ENCODE results near the gene AGBL1.

Gene AGBL1

DNA sequence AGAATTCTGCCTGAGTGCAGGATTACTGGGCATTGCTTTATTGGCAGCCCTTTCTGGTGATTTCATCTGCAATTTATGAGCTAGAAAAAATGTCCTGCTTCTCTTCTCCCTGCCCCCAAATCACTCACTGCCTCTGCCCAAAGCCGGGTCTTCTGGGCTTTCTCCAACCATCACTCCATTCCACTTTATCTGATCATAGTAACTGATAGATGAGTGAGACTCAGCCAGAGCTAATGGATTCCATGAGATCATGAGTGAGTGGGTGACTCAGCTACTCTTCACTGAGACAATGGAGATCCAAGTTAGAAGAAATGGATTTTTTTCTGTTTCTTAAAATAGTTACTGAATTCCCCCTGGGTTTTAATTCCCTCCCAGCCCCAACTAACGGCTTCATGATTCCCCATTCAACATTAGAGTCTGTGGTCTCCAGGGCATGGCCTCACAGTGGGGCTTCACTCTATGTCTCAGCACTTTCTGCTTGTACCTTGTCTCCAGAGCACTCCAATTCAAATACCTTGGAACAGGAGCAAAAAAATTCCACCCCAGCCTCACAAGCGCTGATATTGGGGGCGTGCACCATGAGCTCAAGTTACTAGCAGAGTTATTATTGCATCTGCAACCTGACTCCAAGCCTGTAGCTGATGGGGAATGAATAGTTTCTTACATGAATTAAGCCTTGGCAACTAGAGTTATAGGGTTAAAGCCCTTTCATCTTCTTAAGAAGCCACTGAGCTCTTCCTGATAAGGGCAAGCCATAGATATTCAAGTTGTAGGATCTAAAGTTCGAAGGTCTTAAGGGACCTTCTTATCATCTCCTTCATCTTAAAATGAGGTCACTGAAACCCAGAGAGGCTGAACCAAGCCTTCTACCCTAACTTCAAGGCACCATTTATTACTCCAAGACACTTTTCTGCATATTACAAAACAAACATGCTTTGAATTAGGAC, 85.9 kb downstream of the AGBL1 start:
- DNase-seq: no peak

DNA sequence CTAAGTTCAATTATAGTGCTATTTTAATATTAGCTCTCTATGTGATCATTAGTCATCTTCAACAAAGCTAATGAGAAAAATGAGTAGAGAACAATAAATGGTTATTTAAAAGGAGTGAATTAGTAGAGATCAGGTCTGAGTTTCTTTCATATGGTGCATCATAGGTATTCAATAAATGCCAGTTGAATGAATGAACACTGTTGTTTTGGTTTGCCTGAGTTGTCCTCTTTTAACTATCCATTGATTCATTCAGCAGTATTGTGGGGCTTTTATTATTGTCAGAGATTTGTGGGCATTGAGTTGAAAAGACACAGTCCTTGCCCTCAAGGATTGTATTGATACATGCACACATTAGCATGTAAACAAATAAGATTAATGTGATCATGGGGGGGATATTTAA, 88.2 kb downstream of the AGBL1 start:
- no peak for DNase-seq

DNA sequence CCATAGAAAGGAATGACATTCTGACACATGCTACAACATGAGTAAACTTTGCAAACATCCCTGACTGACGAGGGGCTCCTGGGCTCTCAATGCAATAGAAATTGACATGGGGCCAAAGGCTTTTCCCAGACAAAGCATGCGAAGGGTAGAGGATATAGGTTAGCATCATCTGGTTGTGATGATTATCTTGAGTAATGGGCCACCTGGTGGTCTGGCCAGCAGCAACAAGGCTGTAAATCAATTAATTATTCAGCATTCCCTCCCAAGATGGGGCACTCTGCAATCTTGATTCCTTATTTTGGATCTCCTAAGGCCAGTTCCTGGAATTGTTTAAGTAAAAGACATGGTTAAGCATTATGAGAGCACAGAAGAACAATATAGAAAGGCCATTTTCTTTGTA, 99.2 kb downstream of the AGBL1 start:
- no peak for DNase-seq

DNA sequence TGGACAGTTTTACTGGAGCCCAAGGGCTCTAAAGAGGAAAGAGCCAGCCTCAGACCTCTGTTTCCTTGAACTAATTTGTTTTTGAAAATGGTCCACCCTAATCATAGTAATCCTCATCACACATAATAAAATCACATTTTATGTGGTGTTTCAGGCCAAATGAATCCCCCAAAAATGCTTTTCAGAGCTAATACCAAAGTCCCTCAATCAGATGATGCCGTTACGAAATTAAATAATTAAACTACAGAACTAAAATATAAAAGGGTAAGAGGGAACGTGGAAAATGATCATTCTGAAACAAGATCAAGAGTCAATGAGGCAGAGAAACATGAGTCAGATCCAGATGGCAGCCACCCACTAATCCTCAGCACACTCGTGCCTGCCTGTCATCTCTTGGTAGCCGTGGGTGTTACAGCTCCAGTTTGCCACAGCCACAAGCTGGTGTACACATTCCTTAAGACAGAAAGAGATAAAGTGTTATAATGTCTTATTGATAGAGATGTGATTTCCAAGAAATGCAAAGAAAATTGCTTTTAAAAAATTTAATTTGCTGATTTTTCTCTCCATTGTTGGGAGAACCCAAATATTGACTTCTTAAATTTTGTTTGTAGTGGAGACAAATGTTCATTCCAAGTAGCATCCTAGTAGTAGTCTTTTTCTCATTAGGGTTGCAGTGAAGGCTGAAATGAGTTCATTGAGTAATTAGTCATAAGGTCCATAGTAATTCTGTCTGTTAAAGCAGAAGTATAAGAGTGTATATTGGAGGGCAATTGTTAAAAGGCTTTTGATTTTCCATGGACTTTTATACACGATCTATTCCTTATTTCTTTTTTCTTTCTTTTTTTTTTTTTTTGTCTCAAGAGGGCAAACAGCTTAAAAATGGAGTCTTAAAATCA, 104.2 kb downstream of the AGBL1 start:
- no peak for DNase-seq

DNA sequence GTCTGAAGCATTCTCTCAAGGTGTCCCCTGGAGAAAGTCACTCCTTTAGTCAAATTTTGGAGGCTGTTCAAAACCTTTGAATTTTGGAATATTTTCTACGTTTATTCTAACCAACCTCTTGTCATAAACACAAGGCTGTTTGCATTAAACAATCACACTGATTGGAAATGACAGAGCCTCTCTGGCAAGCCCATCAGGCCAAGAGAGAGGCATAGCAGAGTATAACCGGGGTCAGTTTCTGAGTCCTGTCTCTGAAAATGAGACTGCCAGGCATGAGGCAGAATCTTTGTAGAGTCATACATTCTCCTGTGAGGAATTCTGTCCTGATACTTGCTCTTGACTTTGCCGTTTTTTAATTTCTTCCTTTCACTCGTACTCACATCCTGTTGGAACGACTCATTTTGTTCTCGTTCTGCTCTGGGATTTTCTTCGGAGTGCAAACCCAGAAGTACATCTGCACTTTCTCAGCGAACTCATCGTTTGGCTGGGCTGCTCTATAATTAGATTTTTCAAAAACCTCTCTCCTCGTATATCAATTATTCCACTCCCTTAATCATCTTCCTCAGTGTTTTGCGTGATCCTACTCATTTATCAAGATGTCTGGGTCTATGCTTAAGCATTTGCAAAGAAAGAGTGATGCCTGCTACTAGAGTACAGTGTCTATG, 114.2 kb downstream of the AGBL1 start:
- DNase-seq: no peak

DNA sequence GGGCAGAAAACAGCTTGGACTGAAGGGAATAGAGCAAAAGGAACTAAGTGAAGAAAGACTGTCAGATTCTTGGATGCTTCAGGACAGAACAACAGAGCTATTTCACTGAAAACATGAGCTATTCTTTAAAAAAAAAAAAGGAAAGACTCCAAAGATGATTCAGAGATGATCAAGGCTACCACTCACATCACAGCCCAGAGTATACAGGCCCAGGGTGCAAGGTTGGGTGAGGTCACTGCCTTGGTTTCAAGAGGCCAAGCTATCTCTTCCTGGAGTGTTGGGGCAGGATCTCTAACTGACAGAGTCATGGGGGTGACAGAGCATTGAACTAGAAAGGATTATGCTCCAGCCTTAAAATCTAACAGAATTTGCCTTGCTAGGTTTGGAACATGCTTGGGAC, 118.1 kb downstream of the AGBL1 start:
- DNase-seq: no peak

DNA sequence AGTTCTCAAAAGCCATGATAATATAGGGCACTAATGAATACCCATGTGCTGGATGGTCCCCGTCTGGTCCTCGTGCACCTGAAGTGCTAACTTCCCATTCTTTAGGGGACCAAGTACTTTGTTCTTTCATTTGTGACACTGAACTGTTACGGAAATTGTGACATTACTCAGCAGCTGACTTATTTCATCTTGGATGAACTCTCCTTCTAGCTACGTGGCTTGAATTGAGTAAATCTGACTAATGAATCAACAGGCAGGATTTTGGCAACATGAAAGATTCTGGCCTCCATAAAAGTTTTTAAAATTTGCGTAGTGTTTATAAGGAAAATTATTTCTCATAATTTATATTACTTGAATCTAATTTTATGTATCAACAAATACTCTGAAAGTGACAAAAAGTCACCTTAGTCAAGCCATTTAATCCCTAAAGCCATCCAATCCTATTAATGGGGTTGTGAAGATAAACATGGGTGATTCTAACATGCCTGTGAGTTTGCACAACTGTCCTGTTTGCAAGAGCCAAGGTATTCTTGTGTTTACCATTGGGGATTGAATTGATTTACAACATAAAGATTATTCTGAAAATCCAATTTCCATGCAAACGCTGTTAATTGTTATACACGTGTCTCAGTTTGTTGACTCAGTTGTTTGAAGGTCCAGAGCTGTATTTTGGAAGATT, 119.9 kb downstream of the AGBL1 start:
- DNase-seq: no peak

DNA sequence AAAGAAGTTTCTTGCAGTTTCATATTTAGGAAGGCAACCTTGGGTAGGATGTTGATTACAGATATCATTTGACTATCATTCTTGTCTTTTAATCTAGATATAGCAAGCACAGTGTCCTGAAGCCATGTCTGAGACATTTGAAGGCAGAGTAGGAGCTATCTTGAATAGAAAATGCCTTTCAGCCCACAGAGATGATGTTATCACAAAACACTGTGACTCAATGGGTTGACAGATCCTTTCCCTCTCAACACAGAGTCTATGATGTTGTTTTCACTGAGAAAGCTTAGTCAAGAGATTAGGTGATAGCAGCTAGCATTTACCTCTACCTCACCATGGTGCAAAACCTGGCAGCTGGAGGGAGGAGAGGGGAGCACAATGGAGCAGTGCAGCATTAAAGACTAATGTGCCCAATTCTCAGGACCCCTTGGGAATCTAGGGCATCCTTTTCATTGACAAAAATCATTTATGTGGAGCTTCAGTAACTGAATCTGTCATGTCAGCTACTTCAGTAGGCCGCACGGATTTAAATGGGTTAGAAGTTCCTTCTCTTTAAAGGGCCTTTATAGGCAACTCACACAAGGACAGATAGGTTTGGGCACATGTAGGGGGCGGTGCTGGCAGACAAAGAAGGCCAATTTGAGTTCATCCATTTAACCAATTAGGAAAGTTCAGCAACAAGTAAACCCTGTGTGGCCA, 121.8 kb downstream of the AGBL1 start:
- no peak for DNase-seq

DNA sequence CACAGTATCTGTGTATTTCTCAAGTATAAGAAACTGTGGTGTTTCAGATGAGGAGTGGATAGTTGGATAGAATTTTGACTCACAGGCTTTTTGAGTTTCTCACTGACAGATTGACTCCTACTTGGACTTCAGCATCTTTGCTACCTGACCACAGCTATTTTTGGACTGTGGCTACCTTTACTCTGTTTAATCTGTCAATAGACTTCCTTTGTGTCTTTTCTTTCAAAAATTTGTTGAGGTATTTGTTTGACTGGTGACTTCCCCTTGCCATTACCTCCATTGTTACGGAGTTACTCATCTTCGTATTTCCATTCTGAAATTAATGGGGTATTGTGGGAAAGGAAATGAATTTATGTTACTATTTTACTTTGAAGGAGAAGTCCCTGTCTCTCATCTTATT, 123.8 kb downstream of the AGBL1 start:
- no peak for DNase-seq

DNA sequence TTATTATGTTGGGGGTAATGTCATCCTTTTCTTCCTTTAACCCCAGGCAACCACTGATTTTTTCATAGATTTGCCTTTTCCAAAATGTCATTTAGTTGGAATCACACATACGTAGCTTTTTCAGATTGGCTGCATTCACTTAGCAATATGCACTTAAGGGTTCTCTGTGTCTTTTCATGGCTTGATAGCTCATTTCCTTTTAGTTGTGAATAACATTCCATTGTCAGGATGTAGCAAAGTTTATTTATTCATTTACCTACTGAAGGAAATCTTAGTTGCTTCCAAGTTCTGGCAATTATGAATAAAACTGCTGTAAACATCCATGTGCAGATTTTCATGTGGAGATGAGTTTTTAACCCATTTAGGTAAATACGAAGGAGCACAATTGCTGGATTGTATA, 125.4 kb downstream of the AGBL1 start:
- DNase-seq: no peak

DNA sequence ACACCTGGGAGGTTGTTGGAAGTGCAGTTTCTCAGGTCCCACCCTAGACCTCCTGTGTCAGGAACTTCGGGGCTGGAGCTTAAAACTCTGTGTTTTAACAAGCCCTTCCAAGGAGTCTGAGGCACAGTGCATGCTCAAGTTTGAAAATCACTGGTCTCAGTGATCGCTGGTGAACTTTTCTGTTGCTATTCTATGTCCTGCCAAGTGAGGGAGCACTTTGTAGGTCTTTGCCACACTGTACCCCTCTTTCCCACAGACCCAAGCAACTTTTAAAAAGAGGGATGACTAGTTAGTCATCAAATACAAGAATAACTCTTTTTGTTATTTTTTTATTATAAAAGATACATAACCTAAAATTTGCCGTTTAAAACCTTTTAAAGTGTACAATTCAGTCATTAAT, 133.7 kb downstream of the AGBL1 start:
- DNase-seq: no peak

DNA sequence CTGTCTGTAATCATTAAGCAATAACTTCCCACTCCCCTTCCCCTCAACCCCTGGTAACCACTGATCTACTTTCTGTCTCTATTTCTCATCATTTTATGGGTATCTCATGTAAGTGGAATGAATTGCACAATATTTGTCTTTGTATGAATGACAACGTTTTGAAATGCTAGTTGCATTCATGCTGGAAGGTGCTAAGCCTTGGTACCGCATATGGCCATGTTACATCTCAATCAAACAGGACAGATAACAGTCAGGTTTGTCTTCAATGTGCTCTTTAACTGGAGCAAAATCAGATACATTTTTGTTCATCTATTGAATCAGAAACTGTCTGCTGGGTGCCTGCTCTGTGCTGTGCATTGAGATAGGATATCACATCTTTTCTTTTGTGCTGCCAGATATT, 134.2 kb downstream of the AGBL1 start:
- DNase-seq: no peak

DNA sequence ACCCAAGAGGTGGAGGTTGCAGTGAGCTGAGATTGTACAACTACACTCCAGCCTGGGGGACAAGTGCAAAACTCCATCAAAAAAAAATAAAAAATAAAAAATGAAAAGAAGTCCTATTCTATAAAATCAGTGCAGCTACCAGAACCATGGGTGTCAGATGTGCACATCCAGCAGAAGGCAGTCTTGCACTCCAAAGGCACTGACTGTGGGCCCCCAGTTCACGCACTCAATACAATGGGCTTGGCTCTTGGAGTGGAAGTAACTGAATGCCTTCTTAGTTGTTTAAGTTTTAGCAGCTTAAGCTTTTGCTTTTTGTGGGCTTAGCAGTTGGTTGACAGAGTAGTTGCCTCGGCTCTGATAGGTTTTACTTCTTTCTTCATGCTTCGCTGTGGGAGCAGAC, 141.4 kb downstream of the AGBL1 start:
- DNase-seq: no peak

DNA sequence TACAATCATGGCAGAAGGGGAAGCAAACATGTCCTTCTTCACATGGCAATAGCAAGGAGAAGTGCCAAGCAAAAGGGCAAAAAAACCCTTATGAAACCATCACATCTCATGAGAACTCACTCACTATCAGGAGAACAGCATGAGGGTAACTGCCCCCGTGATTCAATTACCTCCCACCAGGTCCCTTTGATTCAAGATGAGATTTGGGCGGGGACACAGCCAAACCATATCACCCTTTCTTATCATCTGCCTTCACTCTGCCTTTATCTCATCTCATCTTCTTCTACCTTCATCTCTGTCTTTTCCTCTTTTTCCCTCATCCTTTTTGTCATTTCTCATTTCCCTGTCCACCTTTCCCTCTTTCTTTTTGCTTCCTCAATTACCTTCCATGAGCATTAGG, 149.6 kb downstream of the AGBL1 start:
- DNase-seq: no peak

DNA sequence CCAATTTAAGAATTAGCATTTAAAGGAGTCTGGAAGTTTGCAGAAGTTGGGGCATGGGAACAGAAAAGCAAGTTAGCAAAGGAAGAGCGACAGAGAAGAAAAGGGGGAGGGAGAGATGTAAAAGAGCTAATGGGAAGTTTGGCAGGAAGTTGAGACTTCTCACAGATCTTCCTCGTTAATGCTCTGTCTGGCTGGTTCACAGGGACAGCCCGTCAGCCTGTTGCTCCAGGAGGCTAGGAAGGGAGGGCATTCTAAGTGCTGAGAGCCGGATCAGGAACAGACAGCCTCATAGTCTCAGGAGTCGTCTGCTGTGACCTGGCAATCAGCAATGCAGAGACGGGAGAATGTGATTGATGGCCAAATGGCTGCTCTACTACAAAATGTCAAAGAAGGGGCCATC, 150.3 kb downstream of the AGBL1 start:
- DNase-seq: no peak

DNA sequence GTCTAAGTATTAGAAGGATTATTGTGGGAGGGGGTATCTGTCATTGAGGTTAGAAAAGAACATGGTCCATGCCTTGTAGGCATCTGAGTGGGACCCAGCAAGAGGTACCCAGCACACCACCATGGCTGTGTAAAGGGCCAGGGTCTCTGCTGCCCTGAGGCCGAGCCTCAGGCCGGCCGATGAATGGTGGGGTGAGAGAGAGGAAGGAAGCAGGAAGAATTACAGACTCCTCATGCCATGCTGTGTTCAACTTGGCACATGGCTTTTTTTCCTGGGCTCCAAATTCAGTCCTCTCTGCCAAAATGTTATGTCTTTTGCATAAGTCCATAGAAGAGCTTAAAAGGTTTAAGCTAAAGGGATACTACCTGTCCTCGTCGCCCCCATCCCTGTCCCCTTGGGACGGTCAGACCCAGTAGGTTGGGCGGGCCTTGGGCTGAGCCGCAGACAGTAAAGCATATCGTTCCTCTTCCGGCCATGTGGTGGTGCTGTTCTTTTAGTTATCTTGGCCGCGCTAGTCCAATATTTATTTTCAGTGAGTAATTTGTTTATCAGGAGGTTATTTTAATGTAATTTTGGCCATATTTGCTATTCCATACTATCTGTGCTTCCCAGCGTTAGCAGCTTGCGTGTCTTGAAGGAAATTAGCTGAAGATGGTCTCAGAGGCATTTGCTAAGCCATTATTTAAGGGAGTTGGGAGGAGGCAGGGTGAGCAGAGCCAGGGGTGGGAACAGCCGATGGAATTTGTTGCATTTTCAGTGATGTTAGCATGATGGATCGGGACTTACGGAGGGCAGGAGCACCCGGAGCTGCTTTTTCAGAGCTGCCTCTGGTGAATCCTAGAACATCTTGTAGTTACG, 152.4 kb downstream of the AGBL1 start:
- peak; percentile 36 for DNase-seq

DNA sequence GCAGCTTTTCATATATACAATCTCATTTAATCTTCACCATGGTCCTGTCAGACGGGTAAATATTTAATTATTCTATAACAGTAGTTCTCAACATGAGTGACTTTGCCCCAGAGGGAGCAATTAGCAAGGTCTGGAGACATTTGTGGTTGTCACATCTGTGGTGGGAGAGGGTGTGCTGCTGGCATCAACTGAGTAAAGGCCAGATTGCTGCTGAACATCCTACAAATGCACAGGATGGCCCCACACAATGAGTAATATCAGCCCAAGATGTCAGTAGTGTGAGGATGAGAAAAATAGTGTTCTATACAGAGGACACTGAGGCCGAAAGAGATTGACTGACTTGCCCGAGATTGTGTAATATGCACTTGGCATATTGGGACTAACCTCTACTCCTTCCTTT, 156.0 kb downstream of the AGBL1 start:
- no peak for DNase-seq

DNA sequence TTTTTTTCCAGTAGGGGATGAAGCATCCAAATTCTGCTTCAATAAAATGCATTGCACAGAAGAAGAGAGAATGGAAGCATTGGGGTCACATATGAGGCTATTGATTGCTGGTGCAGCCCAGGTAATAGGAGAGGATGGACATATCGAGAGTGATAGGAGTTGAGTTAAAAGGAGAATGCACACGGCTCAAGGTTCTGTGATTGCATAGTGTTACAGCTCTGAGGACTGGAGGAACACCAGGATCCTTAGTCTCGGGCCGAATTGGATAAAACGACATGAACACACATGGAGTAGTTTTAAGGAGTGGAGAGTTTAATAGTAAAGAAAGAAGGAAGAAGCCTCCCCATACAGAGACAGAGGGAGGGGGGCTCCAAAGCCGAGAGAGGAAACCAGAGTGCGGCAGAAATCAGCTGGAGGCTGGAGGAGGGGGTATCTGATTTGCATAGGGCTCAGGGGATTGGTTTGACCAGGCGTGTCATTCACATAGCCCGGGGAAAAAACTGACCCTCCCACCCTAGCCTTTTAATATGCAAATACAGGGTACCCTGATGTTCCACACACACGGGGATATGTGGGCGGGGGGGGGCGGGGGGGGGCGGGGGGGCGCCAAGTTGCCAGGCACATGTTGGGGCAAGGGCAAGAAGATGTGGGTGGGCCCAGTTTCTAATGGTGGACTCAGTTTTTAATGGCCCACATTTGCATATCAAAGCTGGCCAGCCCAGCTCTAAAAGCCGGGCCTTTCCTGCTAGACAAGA, 156.9 kb downstream of the AGBL1 start:
- DNase-seq: no peak

DNA sequence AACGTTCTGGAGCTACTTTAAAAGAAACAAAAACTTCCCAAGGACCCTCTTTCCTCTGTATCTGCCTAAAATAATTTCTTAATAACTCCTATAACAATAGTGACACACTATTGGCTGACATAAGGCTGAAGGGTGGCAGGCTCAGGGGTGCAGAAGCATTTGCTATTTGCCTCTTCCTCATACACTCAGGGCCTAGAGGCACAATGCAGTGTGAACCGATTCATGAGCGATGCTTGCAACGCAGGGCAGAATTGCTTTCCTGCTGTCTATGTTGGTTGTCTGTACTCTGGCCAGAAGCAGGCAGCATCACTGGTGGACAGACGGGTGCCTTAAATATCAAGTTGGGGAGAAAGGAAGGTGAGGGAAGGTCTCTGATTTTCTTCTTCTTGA, 157.4 kb downstream of the AGBL1 start:
- no peak for DNase-seq

DNA sequence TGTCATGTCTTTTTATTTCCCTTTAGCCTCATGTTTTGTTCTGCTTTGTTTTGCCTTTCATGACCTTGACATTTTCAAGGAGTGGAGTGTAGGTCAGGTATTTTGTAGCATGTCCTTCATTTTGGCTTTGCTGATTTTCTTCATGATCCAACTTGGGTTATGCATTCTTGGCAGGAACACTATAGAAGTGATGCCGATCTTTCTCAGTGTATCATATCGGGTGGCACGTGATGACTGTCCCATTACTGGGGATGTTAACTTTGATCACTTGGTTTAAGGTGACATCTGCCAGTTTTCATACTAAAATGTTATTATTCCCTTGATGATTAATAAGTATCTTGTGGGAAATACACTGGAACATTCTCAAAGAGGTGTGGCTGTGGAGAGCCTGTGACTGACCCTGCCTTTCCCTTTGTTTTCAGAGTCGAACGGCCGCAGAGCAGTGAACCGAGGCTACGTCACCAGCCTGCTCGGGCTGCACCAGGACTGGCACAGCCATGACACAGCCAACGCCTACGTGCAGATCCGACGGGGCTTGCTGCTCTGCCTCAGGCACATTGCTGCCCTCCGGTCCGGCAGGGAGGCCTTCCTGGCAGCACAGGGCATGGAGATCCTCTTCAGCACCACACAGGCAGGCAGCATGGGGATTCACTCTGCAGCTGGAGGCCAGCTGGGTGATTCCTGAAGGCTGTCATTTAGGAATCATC, 167.7 kb downstream of the AGBL1 start:
- no peak for DNase-seq

Data from CD4-positive, alpha-beta T cell treated with Interleukin-12 subunit alpha and Interleukin-12 subunit beta, for 1 hour (primary cell).